Measurements from ENCODE around the gene KIF1C.

Gene KIF1C

DNA sequence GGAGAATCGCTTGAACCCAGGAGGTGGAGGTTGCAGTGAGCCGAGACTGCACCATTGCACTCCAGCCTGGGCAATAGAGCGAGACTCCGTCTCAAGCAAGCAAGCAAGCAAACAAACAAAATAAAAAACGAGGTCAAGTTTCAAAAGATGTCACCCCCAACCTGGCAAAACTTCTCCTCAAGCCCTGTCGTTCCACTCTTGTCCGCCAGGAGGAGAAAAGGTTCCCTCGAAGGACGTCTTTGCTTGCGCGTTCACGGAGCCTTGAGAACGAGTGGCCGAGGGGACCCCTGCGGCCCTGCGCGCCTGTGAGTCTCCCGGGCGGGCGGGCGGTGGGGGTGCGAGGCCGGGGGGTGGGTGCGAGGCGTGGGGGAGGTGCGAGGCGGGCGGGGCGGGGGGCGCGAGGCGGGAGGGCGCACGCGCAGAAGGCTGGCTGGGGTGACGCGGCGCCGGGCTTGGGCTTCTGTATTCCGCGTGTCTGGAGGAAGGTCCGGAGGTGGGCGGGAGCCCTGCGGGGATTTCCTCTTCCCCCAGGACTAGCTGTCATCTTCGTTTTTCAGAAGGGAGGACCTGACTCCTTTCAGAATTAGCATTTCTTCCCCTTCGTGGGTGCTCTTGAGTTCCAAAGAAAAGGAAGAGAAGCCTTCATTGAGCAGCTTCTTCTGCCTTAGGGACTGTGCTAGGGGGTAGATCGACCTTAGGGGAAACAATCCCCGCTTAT, 33.8 kb downstream of the KIF1C start:
- H3K36me3 ChIP-seq (ENCODE audit: control insufficient read depth in 1 of 2, insufficient read depth in 2 of 2, low read depth in 1 of 2, low read length in 2 of 2) = no peaks in the 10 kb centered on the region
- H2BK12ac ChIP-seq (ENCODE audit: low read length in 2 of 2) = no peak overlapping the region
- no peaks in the 10 kb centered on the region for H3K79me1 ChIP-seq (replicated peaks; ENCODE audit: low read length, poor library complexity, severe bottlenecking)
- H3K4ac ChIP-seq (ENCODE audit: low read depth in 1 of 2, low read length in 2 of 2) = no peak overlapping the region
- no peak overlapping the region for H2BK15ac ChIP-seq (ENCODE audit: low read depth, poor library complexity, severe bottlenecking)
- peak overlapping the region; percentile 46 to 72 for H3K4me3 ChIP-seq (ENCODE audit: insufficient read depth in 1 of 2, low read depth in 1 of 2, low read length in 2 of 2)
- H3K23ac ChIP-seq (ENCODE audit: low read length in 2 of 2) = no peak overlapping the region
- H2AK5ac ChIP-seq (ENCODE audit: low read length, severe bottlenecking) = no peak overlapping the region
- no peak overlapping the region for H4K8ac ChIP-seq (ENCODE audit: low read length)
- peaks cover 3% of the 10 kb centered on the region for H3K4me1 ChIP-seq (ENCODE audit: control insufficient read depth, insufficient read depth, low read depth, low read length)
- H3K18ac ChIP-seq (ENCODE audit: low read depth in 1 of 2, low read length in 2 of 2) = no peak overlapping the region
- no peak overlapping the region for H2BK5ac ChIP-seq (ENCODE audit: low read depth, low read length, poor library complexity, severe bottlenecking)
- H4K91ac ChIP-seq (ENCODE audit: low read length) = no peak overlapping the region
- 9% methylated on average over 30 of the region's 48 CpGs for WGBS
- no peak overlapping the region for H3K27ac ChIP-seq (ENCODE audit: low read length, poor library complexity, severe bottlenecking)
- H3K4me2 ChIP-seq (ENCODE audit: low read length, poor library complexity, severe bottlenecking) = peak overlapping the region; percentile 8
- DNase-seq = peak; percentile 84
- no peaks in the 10 kb centered on the region for H3K9me3 ChIP-seq (ENCODE audit: control insufficient read depth, low read length)
- no peak overlapping the region for H2AFZ ChIP-seq (ENCODE audit: low read depth, low read length)
- no peak overlapping the region for H2BK120ac ChIP-seq (ENCODE audit: low read depth, low read length)
- H3K27me3 ChIP-seq (ENCODE audit: control insufficient read depth in 1 of 2, insufficient read depth in 1 of 2, low read length in 2 of 2) = peaks cover 6 to 9% of the 10 kb centered on the region in 2 experiments
- no peak overlapping the region for H3K14ac ChIP-seq (ENCODE audit: low read length in 2 of 2)
- H3K9ac ChIP-seq (ENCODE audit: low read length) = peak overlapping the region; percentile 70

DNA sequence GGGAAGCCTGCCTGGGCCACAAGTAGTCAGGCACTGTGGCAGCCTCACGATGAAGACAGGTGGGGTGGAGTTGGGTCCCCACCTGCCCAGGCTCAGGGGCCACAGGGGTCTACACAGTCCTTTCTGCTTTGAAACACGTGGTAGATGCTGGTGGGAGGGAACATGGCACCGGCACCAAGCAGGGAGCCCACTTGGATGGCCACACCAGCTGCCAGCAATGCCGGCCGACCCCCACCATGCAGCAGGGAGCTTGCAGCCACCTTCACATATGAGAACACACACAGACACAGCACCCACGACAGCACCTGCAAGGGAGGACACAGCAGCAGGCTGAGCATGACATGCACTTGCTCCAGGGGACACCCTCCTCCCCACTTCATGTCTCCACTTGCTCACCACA, 35.1 kb downstream of the KIF1C start:
- Histone ChIP-seq H2BK15ac (ENCODE audit: low read depth, poor library complexity, severe bottlenecking) (no peak overlapping the region), H3K4me1 (ENCODE audit: control insufficient read depth, insufficient read depth, low read depth, low read length) (peaks cover 3% of the 10 kb centered on the region), H3K4ac (ENCODE audit: low read depth in 1 of 2, low read length in 2 of 2) (no peak overlapping the region), H3K79me1 (replicated peaks; ENCODE audit: low read length, poor library complexity, severe bottlenecking) (no peaks in the 10 kb centered on the region), H3K4me2 (ENCODE audit: low read length, poor library complexity, severe bottlenecking) (no peak overlapping the region), H4K91ac (ENCODE audit: low read length) (no peak overlapping the region), H3K36me3 (ENCODE audit: control insufficient read depth in 1 of 2, insufficient read depth in 2 of 2, low read depth in 1 of 2, low read length in 2 of 2) (no peaks in the 10 kb centered on the region), H3K9ac (ENCODE audit: low read length) (no peak overlapping the region), H3K27ac (ENCODE audit: low read length, poor library complexity, severe bottlenecking) (no peak overlapping the region), H3K23ac (ENCODE audit: low read length in 2 of 2) (no peak overlapping the region), H2BK12ac (ENCODE audit: low read length in 2 of 2) (peak overlapping the region in 1 of 2 experiments; percentile 13), H3K27me3 (ENCODE audit: control insufficient read depth in 1 of 2, insufficient read depth in 1 of 2, low read length in 2 of 2) (peaks cover 6 to 9% of the 10 kb centered on the region in 2 experiments), H4K8ac (ENCODE audit: low read length) (no peak overlapping the region), H2AFZ (ENCODE audit: low read depth, low read length) (no peak overlapping the region), H2BK120ac (ENCODE audit: low read depth, low read length) (no peak overlapping the region), H2BK5ac (ENCODE audit: low read depth, low read length, poor library complexity, severe bottlenecking) (no peak overlapping the region), H3K18ac (ENCODE audit: low read depth in 1 of 2, low read length in 2 of 2) (no peak overlapping the region), H2AK5ac (ENCODE audit: low read length, severe bottlenecking) (no peak overlapping the region), H3K14ac (ENCODE audit: low read length in 2 of 2) (peak overlapping the region in 1 of 2 experiments; percentile 79), H3K9me3 (ENCODE audit: control insufficient read depth, low read length) (no peaks in the 10 kb centered on the region), H3K4me3 (ENCODE audit: insufficient read depth in 1 of 2, low read depth in 1 of 2, low read length in 2 of 2) (no peak overlapping the region)
- 94% methylated on average over 6 of the region's 6 CpGs for WGBS
- DNase-seq = no peak

DNA sequence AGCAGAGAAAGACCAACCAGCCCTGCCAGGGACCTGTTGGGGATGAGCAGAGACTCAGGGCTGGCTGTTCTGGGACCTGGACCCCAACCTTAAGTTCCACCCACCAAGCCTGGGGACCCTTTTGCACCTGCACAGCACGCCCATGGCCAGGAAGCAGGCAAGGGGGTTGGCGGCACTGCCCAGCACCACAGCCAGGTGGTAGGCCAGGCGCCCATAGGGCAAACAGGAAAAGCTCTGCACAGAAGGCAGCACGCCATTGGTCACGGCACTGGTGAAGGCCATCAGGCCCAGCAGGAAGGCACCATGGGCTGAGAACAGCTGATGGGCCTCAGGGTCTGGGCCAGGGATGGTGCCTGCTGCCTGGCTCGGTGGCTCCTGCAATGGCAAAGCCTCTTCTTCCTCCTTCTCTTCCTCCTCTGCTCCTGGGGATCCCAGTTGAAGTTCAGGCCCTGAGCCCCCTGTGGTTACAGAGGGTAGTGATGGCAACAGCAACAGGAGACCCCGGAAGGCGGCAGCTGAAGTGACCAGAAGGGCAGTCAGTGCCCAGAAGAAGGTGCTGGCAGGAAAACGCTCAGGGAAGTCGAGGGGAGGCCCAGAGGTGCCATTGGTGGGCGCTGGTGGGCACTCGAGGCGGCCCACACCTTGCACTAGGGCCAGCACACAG, 35.7 kb downstream of the KIF1C start:
- Histone ChIP-seq H3K23ac (ENCODE audit: low read length in 2 of 2) (no peak overlapping the region), H3K36me3 (ENCODE audit: control insufficient read depth in 1 of 2, insufficient read depth in 2 of 2, low read depth in 1 of 2, low read length in 2 of 2) (no peaks in the 10 kb centered on the region), H3K18ac (ENCODE audit: low read depth in 1 of 2, low read length in 2 of 2) (no peak overlapping the region), H3K4me2 (ENCODE audit: low read length, poor library complexity, severe bottlenecking) (no peak overlapping the region), H2AK5ac (ENCODE audit: low read length, severe bottlenecking) (no peak overlapping the region), H3K9ac (ENCODE audit: low read length) (no peak overlapping the region), H3K9me3 (ENCODE audit: control insufficient read depth, low read length) (no peaks in the 10 kb centered on the region), H3K4me3 (ENCODE audit: insufficient read depth in 1 of 2, low read depth in 1 of 2, low read length in 2 of 2) (no peak overlapping the region), H4K91ac (ENCODE audit: low read length) (no peak overlapping the region), H2BK120ac (ENCODE audit: low read depth, low read length) (no peak overlapping the region), H3K79me1 (replicated peaks; ENCODE audit: low read length, poor library complexity, severe bottlenecking) (no peaks in the 10 kb centered on the region), H4K8ac (ENCODE audit: low read length) (no peak overlapping the region), H2AFZ (ENCODE audit: low read depth, low read length) (no peak overlapping the region), H2BK12ac (ENCODE audit: low read length in 2 of 2) (no peak overlapping the region), H3K4ac (ENCODE audit: low read depth in 1 of 2, low read length in 2 of 2) (no peak overlapping the region), H3K4me1 (ENCODE audit: control insufficient read depth, insufficient read depth, low read depth, low read length) (peaks cover 3% of the 10 kb centered on the region), H3K14ac (ENCODE audit: low read length in 2 of 2) (no peak overlapping the region), H3K27me3 (ENCODE audit: control insufficient read depth in 1 of 2, insufficient read depth in 1 of 2, low read length in 2 of 2) (peaks cover 6 to 9% of the 10 kb centered on the region in 2 experiments), H2BK5ac (ENCODE audit: low read depth, low read length, poor library complexity, severe bottlenecking) (no peak overlapping the region), H2BK15ac (ENCODE audit: low read depth, poor library complexity, severe bottlenecking) (no peak overlapping the region), H3K27ac (ENCODE audit: low read length, poor library complexity, severe bottlenecking) (no peak overlapping the region)
- WGBS = 91% methylated on average over 13 of the region's 13 CpGs
- DNase-seq = no peak

DNA sequence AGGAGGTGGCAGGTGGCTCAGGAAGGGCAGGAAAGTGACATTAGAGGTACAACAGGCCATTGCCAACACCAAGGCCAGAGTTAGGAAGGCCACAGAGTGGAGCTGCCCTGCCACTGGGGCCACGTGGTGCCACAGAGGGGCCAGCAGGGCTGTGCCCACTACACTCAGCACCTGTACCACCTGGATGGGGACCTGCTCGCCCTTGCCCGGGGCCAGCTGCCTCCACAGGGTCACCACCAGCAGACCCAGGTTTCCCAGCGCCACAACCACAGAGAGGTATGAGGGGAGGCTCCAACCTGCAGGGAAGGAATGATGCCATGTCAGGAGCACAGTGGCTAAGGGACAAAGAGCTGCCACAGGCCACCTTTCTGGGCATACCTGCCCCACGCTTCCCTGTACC, 36.3 kb downstream of the KIF1C start:
- H3K4me3 ChIP-seq (ENCODE audit: insufficient read depth in 1 of 2, low read depth in 1 of 2, low read length in 2 of 2) = no peak overlapping the region
- H4K91ac ChIP-seq (ENCODE audit: low read length) = no peak overlapping the region
- no peak overlapping the region for H2BK15ac ChIP-seq (ENCODE audit: low read depth, poor library complexity, severe bottlenecking)
- DNase-seq = no peak
- peaks cover 6 to 9% of the 10 kb centered on the region in 2 experiments for H3K27me3 ChIP-seq (ENCODE audit: control insufficient read depth in 1 of 2, insufficient read depth in 1 of 2, low read length in 2 of 2)
- no peak overlapping the region for H3K18ac ChIP-seq (ENCODE audit: low read depth in 1 of 2, low read length in 2 of 2)
- H3K36me3 ChIP-seq (ENCODE audit: control insufficient read depth in 1 of 2, insufficient read depth in 2 of 2, low read depth in 1 of 2, low read length in 2 of 2) = no peaks in the 10 kb centered on the region
- no peak overlapping the region for H3K9ac ChIP-seq (ENCODE audit: low read length)
- no peak overlapping the region for H2BK120ac ChIP-seq (ENCODE audit: low read depth, low read length)
- H3K4ac ChIP-seq (ENCODE audit: low read depth in 1 of 2, low read length in 2 of 2) = no peak overlapping the region
- no peaks in the 10 kb centered on the region for H3K9me3 ChIP-seq (ENCODE audit: control insufficient read depth, low read length)
- H3K23ac ChIP-seq (ENCODE audit: low read length in 2 of 2) = no peak overlapping the region
- H3K27ac ChIP-seq (ENCODE audit: low read length, poor library complexity, severe bottlenecking) = no peak overlapping the region
- no peak overlapping the region for H2BK5ac ChIP-seq (ENCODE audit: low read depth, low read length, poor library complexity, severe bottlenecking)
- H2AFZ ChIP-seq (ENCODE audit: low read depth, low read length) = no peak overlapping the region
- H2AK5ac ChIP-seq (ENCODE audit: low read length, severe bottlenecking) = no peak overlapping the region
- no peak overlapping the region for H4K8ac ChIP-seq (ENCODE audit: low read length)
- H3K79me1 ChIP-seq (replicated peaks; ENCODE audit: low read length, poor library complexity, severe bottlenecking) = no peaks in the 10 kb centered on the region
- WGBS = 85% methylated on average over 5 of the region's 5 CpGs
- H2BK12ac ChIP-seq (ENCODE audit: low read length in 2 of 2) = no peak overlapping the region
- H3K4me1 ChIP-seq (ENCODE audit: control insufficient read depth, insufficient read depth, low read depth, low read length) = peaks cover 3% of the 10 kb centered on the region
- no peak overlapping the region for H3K14ac ChIP-seq (ENCODE audit: low read length in 2 of 2)
- no peak overlapping the region for H3K4me2 ChIP-seq (ENCODE audit: low read length, poor library complexity, severe bottlenecking)

All from mesenchymal stem cell (in vitro differentiated cells and primary cell).